Lung (tissue), 12 donors: Measurements from ENCODE around the gene HBEGF. TPM values are rescaled to one million over a fixed set of nuclear protein-coding genes. Genes with fewer than 3 reads are reported as not detected.

Source experiments
- ATAC-seq: fragments of 200-7000 bp; cut with Tn5 transposase; one replicate; pipeline ENCODE4 v1.9.1; 2020; ENCODE audit warnings: moderate number of reproducible peaks; ENCODE audit not compliant: insufficient read depth, low FRiP score
- DNase-seq, 3 donors: peaks; one replicate each; pipeline ENCODE4 v3.0.0-alpha.2; 2013 to 2017
- H3K27ac ChIP-seq, 2 donors: one replicate each; pipeline ENCODE4 v1.5.1; 2013; ENCODE audit warnings: mild to moderate bottlenecking in 2 of 2, moderate library complexity in 2 of 2, control low read depth in 1 of 2, inconsistent platforms in 1 of 2, low read depth in 1 of 2, low read length in 1 of 2
- H3K27me3 ChIP-seq, 3 donors: one replicate each; pipeline ENCODE4 v1.5.1; 2013; ENCODE audit warnings: low read length in 2 of 3; ENCODE audit not compliant: control insufficient read depth in 3 of 3, insufficient read depth in 3 of 3
- H3K36me3 ChIP-seq, 4 donors: one replicate each; pipeline ENCODE4 v1.5.1; 2013; ENCODE audit warnings: low read length in 4 of 4, mild to moderate bottlenecking in 1 of 4, moderate library complexity in 1 of 4; ENCODE audit not compliant: control insufficient read depth in 4 of 4, insufficient read depth in 4 of 4
- H3K4me1 ChIP-seq, 5 donors: one replicate each; pipeline ENCODE4 v1.5.1; 2013; ENCODE audit warnings: low read length in 5 of 5, mild to moderate bottlenecking in 2 of 5, moderate library complexity in 1 of 5; ENCODE audit not compliant: control insufficient read depth in 5 of 5, insufficient read depth in 5 of 5
- H3K4me3 ChIP-seq: one replicate; pipeline ENCODE4 v1.5.1; 2013; ENCODE audit warnings: mild to moderate bottlenecking, control low read depth, moderate library complexity
- H3K9ac ChIP-seq, 2 donors: one replicate each; pipeline ENCODE4 v1.5.1; 2013; ENCODE audit warnings: low read length in 2 of 2, control low read depth in 1 of 2; ENCODE audit not compliant: insufficient read depth in 1 of 2
- H3K9me3 ChIP-seq, 4 donors: one replicate each; pipeline ENCODE4 v1.5.1; 2013; ENCODE audit warnings: low read length in 3 of 4, mild to moderate bottlenecking in 1 of 4, moderate library complexity in 1 of 4; ENCODE audit not compliant: control insufficient read depth in 4 of 4, insufficient read depth in 3 of 4
- WGBS, 2 donors: extraction: QIAGEN DNeasy Blood & Tissue Kit; methylation state at CpG; one replicate each; pipeline ENCODE4 v1.1.7; 2013; 5-methylcytosine and 5-hydroxymethylcytosine counted together
- polyA plus RNA-seq, 2 donors: library from polyadenylated mRNA; stranded (reverse); fragments of 200-250 nt; gene quantifications; one replicate each; pipeline ENCODE4 v1.2.1, GENCODE V29; 2013
- total RNA-seq, 2 donors: library from RNA; depleted of rRNA in 1 of 2; stranded (reverse); fragments of >200 nt in 1 of 2; gene quantifications; one replicate each; pipeline ENCODE4 v1.2.1, GENCODE V29; 2014 to 2021
- TF ChIP-seq, protein P1 (sequence below): IDR thresholded peaks from 2 replicates; pipeline ENCODE4 v1.5.1; 2012; ENCODE audit warnings: mild to moderate bottlenecking; ENCODE audit errors: control extremely low read depth, extremely low read depth
- donor health status: control.
- donor health status: control.
- donor health status: Bipolar disorder and iron deficiency.
- donor health status: healthy.
- donor health status: DM: yes; HTN: yes; CAD: no.

Gene HBEGF
- total and polyA plus RNA-seq, 4 donors = 13.0 to 27.1 (median 18.4) TPM

DNA sequence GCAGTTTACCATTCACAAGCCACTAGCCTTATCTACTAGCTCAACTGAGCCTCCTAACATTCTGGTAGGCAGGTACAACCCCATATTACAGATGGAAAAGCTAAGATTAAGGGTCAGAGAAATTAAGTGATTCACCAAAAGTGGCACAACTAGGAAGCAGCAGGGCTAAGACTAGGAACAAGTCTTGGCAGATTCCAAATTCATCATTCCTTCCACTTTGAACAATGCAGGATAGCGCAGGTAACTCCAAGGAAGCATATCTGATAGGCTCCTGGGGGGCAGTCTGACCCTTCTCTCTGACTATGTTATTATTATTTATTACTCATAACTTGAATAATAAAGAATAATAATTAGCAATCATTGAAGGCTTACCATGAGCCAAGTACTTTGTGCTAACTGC lies 8.5 kb downstream of the HBEGF start:
- Histone ChIP-seq H3K9me3 (peaks cover 0 to 3% (median 0%) of the 10 kb centered on the region in 4 donors), H3K4me3 (no peak overlapping the region), H3K9ac (no peak overlapping the region), H3K27me3 (no peaks in the 10 kb centered on the region), H3K27ac (no peak overlapping the region), H3K4me1 (peaks cover 4 to 22% (median 7%) of the 10 kb centered on the region in 5 donors), H3K36me3 (peaks cover 0 to 38% (median 5%) of the 10 kb centered on the region in 4 donors)
- 94 to 97% methylated on average over 1 of the region's 1 CpG for WGBS, 2 donors
- TF ChIP-seq, protein P1, sequence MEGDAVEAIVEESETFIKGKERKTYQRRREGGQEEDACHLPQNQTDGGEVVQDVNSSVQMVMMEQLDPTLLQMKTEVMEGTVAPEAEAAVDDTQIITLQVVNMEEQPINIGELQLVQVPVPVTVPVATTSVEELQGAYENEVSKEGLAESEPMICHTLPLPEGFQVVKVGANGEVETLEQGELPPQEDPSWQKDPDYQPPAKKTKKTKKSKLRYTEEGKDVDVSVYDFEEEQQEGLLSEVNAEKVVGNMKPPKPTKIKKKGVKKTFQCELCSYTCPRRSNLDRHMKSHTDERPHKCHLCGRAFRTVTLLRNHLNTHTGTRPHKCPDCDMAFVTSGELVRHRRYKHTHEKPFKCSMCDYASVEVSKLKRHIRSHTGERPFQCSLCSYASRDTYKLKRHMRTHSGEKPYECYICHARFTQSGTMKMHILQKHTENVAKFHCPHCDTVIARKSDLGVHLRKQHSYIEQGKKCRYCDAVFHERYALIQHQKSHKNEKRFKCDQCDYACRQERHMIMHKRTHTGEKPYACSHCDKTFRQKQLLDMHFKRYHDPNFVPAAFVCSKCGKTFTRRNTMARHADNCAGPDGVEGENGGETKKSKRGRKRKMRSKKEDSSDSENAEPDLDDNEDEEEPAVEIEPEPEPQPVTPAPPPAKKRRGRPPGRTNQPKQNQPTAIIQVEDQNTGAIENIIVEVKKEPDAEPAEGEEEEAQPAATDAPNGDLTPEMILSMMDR = no peak
- no peak for ATAC-seq
- no peak for DNase-seq

DNA sequence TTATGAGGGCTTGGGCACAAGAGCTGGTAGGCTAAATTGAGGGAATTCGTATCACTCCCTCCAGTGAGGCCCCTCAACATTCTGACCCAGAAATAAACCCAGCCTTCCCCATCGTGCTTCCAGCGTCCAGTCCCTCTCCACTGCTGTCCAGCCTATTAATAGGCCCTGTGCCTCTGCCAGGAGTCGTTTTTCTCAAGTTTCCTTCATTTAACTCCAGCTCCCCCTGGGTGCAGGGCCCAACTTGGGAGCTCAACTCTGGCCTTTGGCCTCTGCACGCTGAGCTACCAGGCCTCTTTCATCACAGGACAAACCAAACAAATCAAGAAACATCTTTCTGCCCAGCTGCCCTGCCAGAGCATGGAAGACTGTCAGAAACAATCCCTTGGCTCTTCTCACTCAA lies 10.0 kb downstream of the HBEGF start:
- Histone ChIP-seq H3K4me3 (no peak overlapping the region), H3K36me3 (peaks cover 0 to 34% (median 5%) of the 10 kb centered on the region in 4 donors), H3K4me1 (peaks cover 0 to 13% (median 7%) of the 10 kb centered on the region in 5 donors), H3K27me3 (no peaks in the 10 kb centered on the region), H3K9ac (no peak overlapping the region), H3K27ac (peak overlapping the region; percentile 30 to 43), H3K9me3 (peaks cover 0 to 3% (median 0%) of the 10 kb centered on the region in 4 donors)
- 63 to 78% methylated on average over 5 of the region's 5 CpGs for WGBS, 2 donors
- DNase-seq (peak; percentile 66 to 87 (median 80)), ATAC-seq (no peak)
- TF ChIP-seq, protein P1 = no peak

GRCh38 chr5:140331638-140332037 lies 14.8 kb downstream of the HBEGF start:
- no peak overlapping the region for H3K4me3 ChIP-seq
- no peak for ATAC-seq
- H3K27ac ChIP-seq = no peak overlapping the region
- TF ChIP-seq, protein P1 = no peak
- no peak overlapping the region for H3K9ac ChIP-seq
- peaks cover 0 to 22% (median 5%) of the 10 kb centered on the region in 4 donors for H3K36me3 ChIP-seq
- H3K27me3 ChIP-seq = no peaks in the 10 kb centered on the region
- H3K9me3 ChIP-seq = no peaks in the 10 kb centered on the region
- H3K4me1 ChIP-seq = peaks cover 0 to 18% (median 9%) of the 10 kb centered on the region in 5 donors
- no peak for DNase-seq
- WGBS, 2 donors = 77 to 88% methylated on average over 1 of the region's 1 CpG
